ENCODE measurements around the gene AMFR. TPM values are rescaled to one million over a fixed set of nuclear protein-coding genes. Genes with fewer than 3 reads are reported as not detected.

The AMFR gene
- 65.4 and 86.4 TPM in 2 replicates for total RNA-seq (ENCODE audit: low replicate concordance)
- long read RNA-seq, transcript AMFR-210 (2 exons, 1,230 nt): minor isoform, 5 of 33 reads
- long read RNA-seq, transcript AMFR-201 (14 exons, 3,600 nt): major isoform, 6 of 33 reads
- long read RNA-seq, partial matches to known transcripts: 14 of 33 reads
- long read RNA-seq, other reads (novel, unspliced or antisense): 3 of 33 reads

DNA sequence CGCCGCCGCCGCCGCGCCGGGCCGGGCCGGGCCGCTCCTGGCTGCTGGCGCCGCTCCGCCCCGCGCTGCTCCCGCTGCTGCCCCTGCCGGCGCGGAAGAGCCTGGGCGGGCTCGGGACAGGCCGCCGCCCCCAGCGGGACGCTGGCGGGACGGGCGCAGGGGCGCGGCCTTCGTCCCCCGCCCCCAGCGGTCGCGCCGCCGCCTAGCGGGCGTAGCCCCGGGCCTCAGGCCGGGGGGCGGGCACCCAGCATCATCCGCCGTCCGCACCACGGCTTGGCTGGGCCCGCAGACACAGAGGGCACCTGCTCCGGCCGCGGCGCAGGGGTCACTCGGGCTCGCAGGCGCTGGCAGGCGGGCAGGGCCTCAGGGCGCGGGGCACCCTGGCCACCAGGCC is at the start of gene AMFR:
AMFR (minus strand) TSS at position 107 of the 394 bp plus-strand sequence. CDS start 218 bp downstream, outside the sequence.
- Mint-ChIP-seq H3K4me3 (peak within 1 kb of the TSS; percentile 97), H3K36me3 (peaks cover 2% of the 10 kb centered on the region), H3K27ac (peak within 1 kb of the TSS; percentile 91), H3K9me3 (no peaks in the 10 kb centered on the region), H3K27me3 (no peaks in the 10 kb centered on the region), H3K4me1 (ENCODE audit: unreplicated experiment) (peaks cover 27% of the 10 kb centered on the region)
- peak; percentile 72 for DNase-seq (ENCODE audit: extremely low spot score, unreplicated experiment)
- TF ChIP-seq, protein P1, sequence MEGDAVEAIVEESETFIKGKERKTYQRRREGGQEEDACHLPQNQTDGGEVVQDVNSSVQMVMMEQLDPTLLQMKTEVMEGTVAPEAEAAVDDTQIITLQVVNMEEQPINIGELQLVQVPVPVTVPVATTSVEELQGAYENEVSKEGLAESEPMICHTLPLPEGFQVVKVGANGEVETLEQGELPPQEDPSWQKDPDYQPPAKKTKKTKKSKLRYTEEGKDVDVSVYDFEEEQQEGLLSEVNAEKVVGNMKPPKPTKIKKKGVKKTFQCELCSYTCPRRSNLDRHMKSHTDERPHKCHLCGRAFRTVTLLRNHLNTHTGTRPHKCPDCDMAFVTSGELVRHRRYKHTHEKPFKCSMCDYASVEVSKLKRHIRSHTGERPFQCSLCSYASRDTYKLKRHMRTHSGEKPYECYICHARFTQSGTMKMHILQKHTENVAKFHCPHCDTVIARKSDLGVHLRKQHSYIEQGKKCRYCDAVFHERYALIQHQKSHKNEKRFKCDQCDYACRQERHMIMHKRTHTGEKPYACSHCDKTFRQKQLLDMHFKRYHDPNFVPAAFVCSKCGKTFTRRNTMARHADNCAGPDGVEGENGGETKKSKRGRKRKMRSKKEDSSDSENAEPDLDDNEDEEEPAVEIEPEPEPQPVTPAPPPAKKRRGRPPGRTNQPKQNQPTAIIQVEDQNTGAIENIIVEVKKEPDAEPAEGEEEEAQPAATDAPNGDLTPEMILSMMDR (conservative IDR thresholded peaks at IDR 0.05): peak; percentile 67

DNA sequence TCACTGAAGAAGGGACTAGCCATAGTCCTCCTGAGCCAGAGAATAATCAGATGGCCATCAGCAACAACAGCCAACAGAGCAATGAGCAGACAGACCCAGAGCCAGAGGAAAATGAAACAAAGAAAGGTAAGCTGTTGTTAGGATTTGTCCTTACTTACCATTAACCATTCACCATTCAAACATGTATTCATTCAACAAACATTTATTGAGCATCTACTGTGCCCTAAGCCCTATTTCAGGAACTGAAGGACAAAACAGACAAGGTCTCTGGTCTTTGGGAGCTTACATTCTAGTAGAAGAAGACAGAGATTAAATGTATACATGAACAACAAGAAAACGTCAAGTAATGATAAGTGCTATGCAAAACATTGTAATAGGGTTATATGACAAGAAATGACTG is 45.3 kb upstream of the AMFR start:
- peak overlapping the region; percentile 92 for H3K27ac Mint-ChIP-seq
- H3K27me3 Mint-ChIP-seq: no peaks in the 10 kb centered on the region
- peak overlapping the region; percentile 80 for H3K4me3 Mint-ChIP-seq
- H3K36me3 Mint-ChIP-seq: peaks cover 35% of the 10 kb centered on the region
- TF ChIP-seq, protein P1 (conservative IDR thresholded peaks at IDR 0.05): no peak
- peaks cover 3% of the 10 kb centered on the region for H3K4me1 Mint-ChIP-seq (ENCODE audit: unreplicated experiment)
- DNase-seq (ENCODE audit: extremely low spot score, unreplicated experiment): no peak
- H3K9me3 Mint-ChIP-seq: no peaks in the 10 kb centered on the region

DNA sequence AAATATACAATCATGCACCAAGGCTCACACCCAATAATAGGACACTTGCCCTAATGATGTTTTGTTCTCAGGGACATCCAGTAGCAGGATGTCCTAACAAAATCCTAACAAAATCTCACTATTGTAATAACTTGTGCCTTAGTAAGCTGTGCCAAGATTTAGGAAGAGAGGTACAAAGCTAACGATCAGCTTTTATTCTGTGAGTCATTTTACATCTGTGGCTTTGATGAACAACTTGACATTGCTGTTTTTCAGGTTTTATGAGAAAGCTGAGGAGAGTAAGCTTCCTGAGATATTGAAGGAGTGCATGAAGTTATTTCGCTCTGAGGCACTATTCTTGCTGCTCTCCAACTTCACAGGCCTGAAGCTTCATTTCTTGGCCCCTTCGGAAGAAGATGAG is 44.9 kb upstream of the AMFR start:
- TF ChIP-seq, protein P1 (conservative IDR thresholded peaks at IDR 0.05): no peak
- no peak for DNase-seq (ENCODE audit: extremely low spot score, unreplicated experiment)
- H3K4me3 Mint-ChIP-seq: peak overlapping the region; percentile 80
- H3K36me3 Mint-ChIP-seq: peaks cover 34% of the 10 kb centered on the region
- no peaks in the 10 kb centered on the region for H3K27me3 Mint-ChIP-seq
- H3K9me3 Mint-ChIP-seq: no peaks in the 10 kb centered on the region
- peak overlapping the region; percentile 92 for H3K27ac Mint-ChIP-seq
- peaks cover 3% of the 10 kb centered on the region for H3K4me1 Mint-ChIP-seq (ENCODE audit: unreplicated experiment)

DNA sequence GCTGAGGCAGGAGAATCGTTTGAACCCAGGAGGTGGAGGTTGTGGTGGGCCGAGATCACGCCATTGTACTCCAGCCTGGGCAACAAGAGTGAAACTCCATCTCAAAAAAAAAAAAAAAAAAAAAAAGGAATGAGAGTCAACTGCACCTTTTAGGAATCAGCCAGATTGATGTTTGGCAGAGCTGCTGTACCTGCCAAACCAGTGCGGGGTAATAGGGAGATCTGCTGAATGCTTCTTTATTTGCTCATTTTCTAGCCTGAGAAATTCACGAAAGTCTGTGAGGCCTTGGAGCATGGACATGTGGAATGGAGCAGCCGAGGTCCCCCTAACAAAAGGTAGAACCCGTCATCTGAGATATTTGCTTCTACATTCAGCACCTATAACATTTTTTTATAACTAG is 44.4 kb upstream of the AMFR start:
- H3K36me3 Mint-ChIP-seq: peaks cover 32% of the 10 kb centered on the region

DNA sequence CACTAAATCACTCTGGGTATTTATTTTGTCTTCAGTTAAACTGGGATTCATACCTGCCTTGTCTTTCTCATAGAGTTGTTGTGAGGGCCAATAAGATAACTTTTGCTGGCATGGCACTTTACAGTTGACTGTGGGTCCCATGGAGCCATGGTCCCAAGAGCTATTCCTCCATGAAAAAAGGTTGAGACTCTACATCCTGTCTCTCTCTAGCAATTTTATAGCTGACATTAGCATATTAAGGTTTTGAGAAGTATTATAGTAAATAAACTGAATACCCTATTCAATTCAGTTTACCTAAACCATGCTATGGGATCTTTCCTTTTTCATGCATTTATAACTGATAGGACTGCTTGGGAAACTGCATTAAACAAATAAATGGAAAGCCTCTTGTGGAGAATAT is 43.5 kb upstream of the AMFR start:
- peaks cover 38% of the 10 kb centered on the region for H3K36me3 Mint-ChIP-seq
- H3K9me3 Mint-ChIP-seq: no peaks in the 10 kb centered on the region

More for the DNA sequence above, 44.4 kb upstream of the AMFR start:
- Mint-ChIP-seq H3K27ac (peak overlapping the region; percentile 92), H3K27me3 (no peaks in the 10 kb centered on the region), H3K4me1 (ENCODE audit: unreplicated experiment) (peaks cover 3% of the 10 kb centered on the region), H3K4me3 (peak overlapping the region; percentile 80), H3K9me3 (no peaks in the 10 kb centered on the region)
- DNase-seq (ENCODE audit: extremely low spot score, unreplicated experiment): no peak
- TF ChIP-seq, protein P1 (conservative IDR thresholded peaks at IDR 0.05): no peak

More for the DNA sequence above, 43.5 kb upstream of the AMFR start:
- Mint-ChIP-seq H3K27ac (peak overlapping the region; percentile 92), H3K27me3 (no peaks in the 10 kb centered on the region), H3K4me3 (no peak overlapping the region), H3K4me1 (ENCODE audit: unreplicated experiment) (peaks cover 3% of the 10 kb centered on the region)
- TF ChIP-seq, protein P1 (conservative IDR thresholded peaks at IDR 0.05): no peak
- no peak for DNase-seq (ENCODE audit: extremely low spot score, unreplicated experiment)
